MM.1S (cell line): ENCODE results near the gene RFXANK.

Experiments
- EZH2 ChIP-seq: fragments of 300-600 bp; sonication (generic); optimal IDR thresholded peaks from 2 replicates; pipeline ENCODE3; 2017; ENCODE audit warnings: low read depth, mild to moderate bottlenecking, antibody characterized with exemption, low read length, mixed read lengths
- TF ChIP-seq, protein P1 (sequence below): fragments of 300-600 bp; sonication (generic); IDR thresholded peaks from 2 replicates; pipeline ENCODE4 v1.5.1; 2016; ENCODE audit warnings: antibody characterized with exemption, low read length, mixed read lengths

GRCh38 chr19:19214159-19214490, 22.1 kb downstream of the RFXANK start:
- TF ChIP-seq, protein P1, sequence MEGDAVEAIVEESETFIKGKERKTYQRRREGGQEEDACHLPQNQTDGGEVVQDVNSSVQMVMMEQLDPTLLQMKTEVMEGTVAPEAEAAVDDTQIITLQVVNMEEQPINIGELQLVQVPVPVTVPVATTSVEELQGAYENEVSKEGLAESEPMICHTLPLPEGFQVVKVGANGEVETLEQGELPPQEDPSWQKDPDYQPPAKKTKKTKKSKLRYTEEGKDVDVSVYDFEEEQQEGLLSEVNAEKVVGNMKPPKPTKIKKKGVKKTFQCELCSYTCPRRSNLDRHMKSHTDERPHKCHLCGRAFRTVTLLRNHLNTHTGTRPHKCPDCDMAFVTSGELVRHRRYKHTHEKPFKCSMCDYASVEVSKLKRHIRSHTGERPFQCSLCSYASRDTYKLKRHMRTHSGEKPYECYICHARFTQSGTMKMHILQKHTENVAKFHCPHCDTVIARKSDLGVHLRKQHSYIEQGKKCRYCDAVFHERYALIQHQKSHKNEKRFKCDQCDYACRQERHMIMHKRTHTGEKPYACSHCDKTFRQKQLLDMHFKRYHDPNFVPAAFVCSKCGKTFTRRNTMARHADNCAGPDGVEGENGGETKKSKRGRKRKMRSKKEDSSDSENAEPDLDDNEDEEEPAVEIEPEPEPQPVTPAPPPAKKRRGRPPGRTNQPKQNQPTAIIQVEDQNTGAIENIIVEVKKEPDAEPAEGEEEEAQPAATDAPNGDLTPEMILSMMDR, result no peak
- TF ChIP-seq EZH2, result no peak
